ENCODE data around the gene GABARAPL2. TPM values are rescaled to one million over a fixed set of nuclear protein-coding genes. Genes with fewer than 3 reads are reported as not detected.

The GABARAPL2 gene
- polyA plus RNA-seq, 1 donor from 2014 or later: 344 TPM

DNA sequence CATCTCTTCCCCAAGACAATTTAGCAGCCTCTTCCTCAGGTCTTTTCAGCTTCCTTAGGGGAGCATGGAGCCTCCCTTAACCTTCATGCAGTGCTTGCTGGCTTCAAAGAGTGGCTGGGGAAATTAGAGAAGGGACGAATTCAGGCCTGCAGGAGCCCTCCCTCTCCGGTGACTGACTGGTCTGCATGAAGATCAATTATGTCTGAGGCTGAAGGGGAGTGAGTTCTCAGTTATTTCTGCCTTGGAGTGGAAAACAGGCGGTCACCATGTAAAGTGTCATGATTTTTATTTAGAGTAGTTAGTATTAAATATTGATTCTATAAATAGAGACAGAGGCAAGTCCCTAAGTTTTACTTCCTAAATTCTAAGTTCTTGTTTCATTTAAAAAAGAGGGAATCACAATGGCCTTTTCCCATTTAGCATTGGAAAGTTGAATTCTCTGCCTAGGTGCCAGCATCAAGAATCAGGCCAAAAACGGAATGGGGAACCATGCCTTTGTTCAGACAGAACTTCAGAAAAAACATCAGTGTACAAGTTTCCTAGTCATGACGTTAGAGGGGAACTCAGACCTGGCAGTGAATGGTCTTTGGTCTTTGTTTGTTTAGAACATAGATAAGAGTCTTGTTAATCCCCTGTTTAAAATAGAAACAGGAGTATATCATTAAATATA is 4.4 kb downstream of the GABARAPL2 start:
- H3F3A ChIP-seq (ENCODE audit: insufficient read depth, low read length, poor library complexity, severe bottlenecking): no peaks in the 10 kb centered on the region
- no peak overlapping the region for H3K27ac ChIP-seq (ENCODE audit: low read length)
- H3K9me3 ChIP-seq (ENCODE audit: low read length): no peaks in the 10 kb centered on the region
- TF ChIP-seq TAF1 (IDR thresholded peaks at IDR 0.05; ENCODE audit: low read depth) (no peak), EP300 (conservative IDR thresholded peaks at IDR 0.05; ENCODE audit: poor library complexity, severe bottlenecking) (no peak), RAD21 (conservative IDR thresholded peaks at IDR 0.05) (no peak), MXI1 (conservative IDR thresholded peaks at IDR 0.05; ENCODE audit: poor library complexity, severe bottlenecking) (no peak), POLR2AphosphoS5 (IDR thresholded peaks at IDR 0.05) (no peak), EZH2 (IDR thresholded peaks at IDR 0.05; ENCODE audit: borderline replicate concordance, insufficient read depth, low read length, poor library complexity, severe bottlenecking) (no peak), SMC3 (conservative IDR thresholded peaks at IDR 0.05; ENCODE audit: poor library complexity) (no peak)
- TF ChIP-seq, protein P1, sequence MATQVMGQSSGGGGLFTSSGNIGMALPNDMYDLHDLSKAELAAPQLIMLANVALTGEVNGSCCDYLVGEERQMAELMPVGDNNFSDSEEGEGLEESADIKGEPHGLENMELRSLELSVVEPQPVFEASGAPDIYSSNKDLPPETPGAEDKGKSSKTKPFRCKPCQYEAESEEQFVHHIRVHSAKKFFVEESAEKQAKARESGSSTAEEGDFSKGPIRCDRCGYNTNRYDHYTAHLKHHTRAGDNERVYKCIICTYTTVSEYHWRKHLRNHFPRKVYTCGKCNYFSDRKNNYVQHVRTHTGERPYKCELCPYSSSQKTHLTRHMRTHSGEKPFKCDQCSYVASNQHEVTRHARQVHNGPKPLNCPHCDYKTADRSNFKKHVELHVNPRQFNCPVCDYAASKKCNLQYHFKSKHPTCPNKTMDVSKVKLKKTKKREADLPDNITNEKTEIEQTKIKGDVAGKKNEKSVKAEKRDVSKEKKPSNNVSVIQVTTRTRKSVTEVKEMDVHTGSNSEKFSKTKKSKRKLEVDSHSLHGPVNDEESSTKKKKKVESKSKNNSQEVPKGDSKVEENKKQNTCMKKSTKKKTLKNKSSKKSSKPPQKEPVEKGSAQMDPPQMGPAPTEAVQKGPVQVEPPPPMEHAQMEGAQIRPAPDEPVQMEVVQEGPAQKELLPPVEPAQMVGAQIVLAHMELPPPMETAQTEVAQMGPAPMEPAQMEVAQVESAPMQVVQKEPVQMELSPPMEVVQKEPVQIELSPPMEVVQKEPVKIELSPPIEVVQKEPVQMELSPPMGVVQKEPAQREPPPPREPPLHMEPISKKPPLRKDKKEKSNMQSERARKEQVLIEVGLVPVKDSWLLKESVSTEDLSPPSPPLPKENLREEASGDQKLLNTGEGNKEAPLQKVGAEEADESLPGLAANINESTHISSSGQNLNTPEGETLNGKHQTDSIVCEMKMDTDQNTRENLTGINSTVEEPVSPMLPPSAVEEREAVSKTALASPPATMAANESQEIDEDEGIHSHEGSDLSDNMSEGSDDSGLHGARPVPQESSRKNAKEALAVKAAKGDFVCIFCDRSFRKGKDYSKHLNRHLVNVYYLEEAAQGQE (IDR thresholded peaks at IDR 0.05; ENCODE audit: borderline replicate concordance): no peak
- TF ChIP-seq, protein P2, sequence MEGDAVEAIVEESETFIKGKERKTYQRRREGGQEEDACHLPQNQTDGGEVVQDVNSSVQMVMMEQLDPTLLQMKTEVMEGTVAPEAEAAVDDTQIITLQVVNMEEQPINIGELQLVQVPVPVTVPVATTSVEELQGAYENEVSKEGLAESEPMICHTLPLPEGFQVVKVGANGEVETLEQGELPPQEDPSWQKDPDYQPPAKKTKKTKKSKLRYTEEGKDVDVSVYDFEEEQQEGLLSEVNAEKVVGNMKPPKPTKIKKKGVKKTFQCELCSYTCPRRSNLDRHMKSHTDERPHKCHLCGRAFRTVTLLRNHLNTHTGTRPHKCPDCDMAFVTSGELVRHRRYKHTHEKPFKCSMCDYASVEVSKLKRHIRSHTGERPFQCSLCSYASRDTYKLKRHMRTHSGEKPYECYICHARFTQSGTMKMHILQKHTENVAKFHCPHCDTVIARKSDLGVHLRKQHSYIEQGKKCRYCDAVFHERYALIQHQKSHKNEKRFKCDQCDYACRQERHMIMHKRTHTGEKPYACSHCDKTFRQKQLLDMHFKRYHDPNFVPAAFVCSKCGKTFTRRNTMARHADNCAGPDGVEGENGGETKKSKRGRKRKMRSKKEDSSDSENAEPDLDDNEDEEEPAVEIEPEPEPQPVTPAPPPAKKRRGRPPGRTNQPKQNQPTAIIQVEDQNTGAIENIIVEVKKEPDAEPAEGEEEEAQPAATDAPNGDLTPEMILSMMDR (IDR thresholded peaks at IDR 0.05; ENCODE audit: poor library complexity, severe bottlenecking): no peak
- no peaks in the 10 kb centered on the region for H3K9me2 ChIP-seq (ENCODE audit: insufficient read depth, low read length)
- peaks cover 18% of the 10 kb centered on the region for H3K79me2 ChIP-seq (replicated peaks; ENCODE audit: insufficient read depth, low read length)
- no peak overlapping the region for H3K4me3 ChIP-seq (ENCODE audit: low read length)
- peaks cover 12% of the 10 kb centered on the region for H4K20me1 ChIP-seq (ENCODE audit: insufficient read depth)
- H3K27me3 ChIP-seq (ENCODE audit: insufficient read depth, low read depth, low read length): no peaks in the 10 kb centered on the region
- H2AFZ ChIP-seq (ENCODE audit: low read depth, low read length): no peak overlapping the region
- peaks cover 15% of the 10 kb centered on the region for H3K36me3 ChIP-seq (ENCODE audit: insufficient read depth, low read length)
- H3K4me2 ChIP-seq (ENCODE audit: low read length): no peak overlapping the region
- H3K9ac ChIP-seq (ENCODE audit: low read length): no peak overlapping the region

DNA sequence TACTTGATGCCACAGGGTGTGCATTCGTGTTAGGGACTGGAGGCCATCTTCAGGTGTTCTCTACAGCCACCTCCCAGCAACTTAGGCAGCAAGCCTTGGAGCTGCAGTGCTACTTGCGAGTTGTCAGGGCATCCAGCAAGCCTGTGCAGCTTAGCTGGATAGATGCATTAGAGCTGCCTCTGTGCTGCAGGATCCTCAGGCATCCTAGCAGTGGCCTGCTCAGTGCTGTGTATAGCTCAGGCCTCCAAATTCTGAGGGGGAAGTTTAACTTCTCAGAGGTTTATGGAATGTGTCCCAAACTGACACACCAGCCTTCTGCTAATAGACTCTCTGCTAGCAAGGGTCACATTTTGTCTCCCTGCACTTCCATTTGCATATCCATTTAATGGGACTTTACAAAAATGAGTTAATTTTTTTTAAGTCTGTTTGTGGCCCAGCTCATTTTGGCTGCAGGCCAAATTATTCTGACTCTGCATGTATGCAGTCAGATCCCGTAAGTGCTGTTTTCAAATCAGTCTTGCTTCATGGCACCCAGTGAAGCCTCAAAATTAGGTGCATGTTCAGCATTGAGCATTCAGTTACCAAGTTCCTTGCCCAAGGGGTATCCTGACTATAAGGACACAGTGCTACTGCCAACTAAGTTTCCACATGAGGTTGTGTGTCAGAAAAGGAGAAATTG is 6.8 kb downstream of the GABARAPL2 start:
- TF ChIP-seq EZH2 (IDR thresholded peaks at IDR 0.05; ENCODE audit: borderline replicate concordance, insufficient read depth, low read length, poor library complexity, severe bottlenecking) (no peak), EP300 (conservative IDR thresholded peaks at IDR 0.05; ENCODE audit: poor library complexity, severe bottlenecking) (no peak), SMC3 (conservative IDR thresholded peaks at IDR 0.05; ENCODE audit: poor library complexity) (no peak), MXI1 (conservative IDR thresholded peaks at IDR 0.05; ENCODE audit: poor library complexity, severe bottlenecking) (no peak), TAF1 (IDR thresholded peaks at IDR 0.05; ENCODE audit: low read depth) (no peak), RAD21 (conservative IDR thresholded peaks at IDR 0.05) (no peak), POLR2AphosphoS5 (IDR thresholded peaks at IDR 0.05) (no peak)
- TF ChIP-seq, protein P1 (IDR thresholded peaks at IDR 0.05; ENCODE audit: borderline replicate concordance): no peak
- TF ChIP-seq, protein P2 (IDR thresholded peaks at IDR 0.05; ENCODE audit: poor library complexity, severe bottlenecking): no peak
- H4K20me1 ChIP-seq (ENCODE audit: insufficient read depth): peaks cover 6% of the 10 kb centered on the region

More for the DNA sequence above, 6.8 kb downstream of the GABARAPL2 start:
- no peaks in the 10 kb centered on the region for H3K9me2 ChIP-seq (ENCODE audit: insufficient read depth, low read length)
- H3F3A ChIP-seq (ENCODE audit: insufficient read depth, low read length, poor library complexity, severe bottlenecking): no peaks in the 10 kb centered on the region
- H3K9ac ChIP-seq (ENCODE audit: low read length): no peak overlapping the region
- H3K27me3 ChIP-seq (ENCODE audit: insufficient read depth, low read depth, low read length): no peaks in the 10 kb centered on the region
- H3K79me2 ChIP-seq (replicated peaks; ENCODE audit: insufficient read depth, low read length): no peaks in the 10 kb centered on the region
- H2AFZ ChIP-seq (ENCODE audit: low read depth, low read length): no peak overlapping the region
- no peaks in the 10 kb centered on the region for H3K9me3 ChIP-seq (ENCODE audit: low read length)
- H3K36me3 ChIP-seq (ENCODE audit: insufficient read depth, low read length): peaks cover 10% of the 10 kb centered on the region
- H3K4me2 ChIP-seq (ENCODE audit: low read length): no peak overlapping the region
- no peak overlapping the region for H3K27ac ChIP-seq (ENCODE audit: low read length)
- no peak overlapping the region for H3K4me3 ChIP-seq (ENCODE audit: low read length)

Data from neural cell (in vitro differentiated cells).